Natural killer cell (primary cell): ENCODE measurements around the gene SLC10A6. TPM values are rescaled to one million over a fixed set of nuclear protein-coding genes. Genes with fewer than 3 reads are reported as not detected.

ENCODE experiments used
- ATAC-seq, 3 donors: fragments of 150-1000 bp in 2 of 3; fragments of 200-7000 bp in 1 of 3; cut with Tn5 transposase; 1 replicate in 1 of 3; 2 replicates in 2 of 3; pipeline ENCODE4 v1.10.0; 2021; ENCODE audit warnings: mild to moderate bottlenecking in 2 of 3, moderate library complexity in 2 of 3
- DNase-seq, 2 donors: peaks; one replicate each; pipeline versions ENCODE4 v3.0.0 to v3.0.0-alpha.2; 2013 to 2021; ENCODE audit warnings: mixed read lengths in 1 of 2
- H3K27ac ChIP-seq: one replicate; pipeline ENCODE4 v1.5.1; 2013; ENCODE audit warnings: mild to moderate bottlenecking, low read length
- H3K27me3 ChIP-seq: one replicate; pipeline ENCODE4 v1.6.1; 2013; ENCODE audit warnings: low read length; ENCODE audit not compliant: control insufficient read depth, insufficient read depth
- H3K36me3 ChIP-seq: one replicate; pipeline ENCODE4 v1.6.1; 2013; ENCODE audit warnings: low read length; ENCODE audit not compliant: control insufficient read depth, insufficient read depth
- H3K4me1 ChIP-seq: one replicate; pipeline ENCODE4 v1.6.1; 2013; ENCODE audit warnings: low read length; ENCODE audit not compliant: control insufficient read depth, insufficient read depth
- H3K4me3 ChIP-seq: one replicate; pipeline ENCODE4 v1.5.1; 2013; ENCODE audit warnings: low read length
- H3K9me3 ChIP-seq: one replicate; pipeline ENCODE4 v1.6.1; 2013; ENCODE audit warnings: low read length; ENCODE audit not compliant: control insufficient read depth, insufficient read depth
- H3K27ac Mint-ChIP-seq, 2 donors: one replicate each; pipeline ENCODE4 v1.8.0; 2022; ENCODE audit warnings: mild to moderate bottlenecking in 2 of 2, mixed read lengths in 2 of 2, moderate library complexity in 1 of 2
- H3K27me3 Mint-ChIP-seq, 2 donors: one replicate each; pipeline ENCODE4 v1.8.0; 2022; ENCODE audit warnings: low read depth in 2 of 2, mixed read lengths in 2 of 2
- H3K36me3 Mint-ChIP-seq: one replicate; pipeline ENCODE4 v1.8.0; 2022; ENCODE audit warnings: mixed read lengths
- H3K4me1 Mint-ChIP-seq, 2 donors: one replicate each; pipeline ENCODE4 v1.8.0; 2022; ENCODE audit warnings: mixed read lengths in 2 of 2
- H3K4me3 Mint-ChIP-seq: one replicate; pipeline ENCODE4 v1.8.0; 2022; ENCODE audit warnings: mild to moderate bottlenecking, moderate library complexity, mixed read lengths
- H3K9me3 Mint-ChIP-seq, 2 donors: one replicate each; pipeline ENCODE4 v1.8.0; 2022; ENCODE audit warnings: mixed read lengths in 2 of 2
- CTCF ChIP-seq: fragments of 200-600 bp; IDR thresholded peaks from one replicate; pipeline ENCODE4 v1.8.0; 2022; ENCODE audit warnings: antibody characterized with exemption
- WGBS: methylation state at CpG from one replicate; pipeline ENCODE4 v1.1.7; 2013; ENCODE audit warnings: missing lambda C conversion rate; ENCODE audit not compliant: insufficient coverage; 5-methylcytosine and 5-hydroxymethylcytosine counted together
- intact Hi-C: fragments of 100-400 bp; cut with micrococcal nuclease; formaldehyde crosslinking; loops from one replicate; pipeline ENCODE4 v1.14.2; 2022
- total RNA-seq, 4 donors: library from RNA; stranded (reverse); fragments of 120-200 nt in 1 of 4; gene quantifications; one replicate each; pipeline versions ENCODE4 v1.2.3 to v1.2.4, GENCODE V29; 2013 to 2022

The SLC10A6 gene
- total RNA-seq, 3 donors from 2014 or later (not counting 1 experiment from before 2014, with no cell fraction given) = not detected

- no peak overlapping the region for H3K4me3 ChIP-seq
- H3K36me3 ChIP-seq = no peaks in the 10 kb centered on the region
- DNase-seq = no peak
- H3K27ac Mint-ChIP-seq = no peak overlapping the region
- ATAC-seq = no peak
- H3K27ac ChIP-seq = no peak overlapping the region
- no peaks in the 10 kb centered on the region for H3K4me1 Mint-ChIP-seq
- intact Hi-C loops = no loop called here
- H3K27me3 ChIP-seq = no peaks in the 10 kb centered on the region
- H3K4me3 Mint-ChIP-seq = no peak overlapping the region
- H3K4me1 ChIP-seq = no peaks in the 10 kb centered on the region
- peaks cover 0 to 5% of the 10 kb centered on the region in 2 donors for H3K27me3 Mint-ChIP-seq
- no peaks in the 10 kb centered on the region for H3K9me3 ChIP-seq
- no peaks in the 10 kb centered on the region for H3K36me3 Mint-ChIP-seq
- WGBS = 100% methylated on average over 1 of the region's 1 CpG
- H3K9me3 Mint-ChIP-seq = no peaks in the 10 kb centered on the region
- TF ChIP-seq CTCF = no peak
Observed at GRCh38 chr4:86840858-86841257, 8.3 kb downstream of the SLC10A6 start.

DNA sequence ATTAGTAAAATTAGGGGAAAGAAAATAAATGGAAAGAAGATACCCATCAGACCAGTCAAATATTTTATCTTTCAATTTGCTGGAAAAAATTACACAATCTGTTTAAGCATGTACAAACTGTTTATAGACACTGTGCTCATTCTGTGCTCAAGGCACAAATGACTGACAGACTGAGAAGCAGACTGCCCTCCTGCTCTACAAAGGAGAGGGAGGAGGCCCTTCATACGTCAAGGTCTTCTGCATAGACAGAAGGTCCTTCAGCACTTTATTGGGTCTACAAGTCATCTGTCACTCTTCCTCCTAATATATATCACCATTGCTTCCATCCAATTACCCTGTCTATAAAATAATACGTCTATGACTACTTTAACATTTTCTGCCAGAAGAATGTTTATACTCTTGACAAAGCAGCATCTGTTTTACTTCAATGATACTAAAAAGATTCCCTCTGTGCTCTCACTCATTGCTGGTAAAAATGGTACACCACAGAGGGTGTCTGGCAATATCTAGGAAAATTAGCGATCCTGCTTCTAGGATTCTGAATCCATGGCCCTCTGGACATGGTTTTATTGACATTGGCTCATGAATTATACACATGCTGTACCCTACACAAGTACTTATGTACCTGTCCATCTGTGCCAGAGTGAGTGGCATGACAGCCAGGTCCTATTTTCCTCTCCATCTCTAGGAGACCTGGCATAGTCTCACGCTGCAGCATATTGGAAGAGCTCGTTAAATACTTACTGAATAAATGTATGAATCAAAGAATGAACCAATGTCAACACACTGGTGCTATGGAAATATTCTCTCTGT lies 11.3 kb downstream of the SLC10A6 start:
- H3K36me3 Mint-ChIP-seq = no peaks in the 10 kb centered on the region
- no peak for ATAC-seq
- intact Hi-C loops = no loop called here
- no peak for DNase-seq
- Histone ChIP-seq H3K4me1 (no peaks in the 10 kb centered on the region), H3K36me3 (no peaks in the 10 kb centered on the region), H3K9me3 (no peaks in the 10 kb centered on the region), H3K4me3 (no peak overlapping the region), H3K27ac (no peak overlapping the region), H3K27me3 (no peaks in the 10 kb centered on the region)
- no peak overlapping the region for H3K4me3 Mint-ChIP-seq
- H3K4me1 Mint-ChIP-seq = no peaks in the 10 kb centered on the region
- no peak overlapping the region for H3K27ac Mint-ChIP-seq
- TF ChIP-seq CTCF = no peak
- H3K27me3 Mint-ChIP-seq = peaks cover 0 to 2% of the 10 kb centered on the region in 2 donors
- 82% methylated on average over 4 of the region's 5 CpGs for WGBS
- no peaks in the 10 kb centered on the region for H3K9me3 Mint-ChIP-seq

GRCh38 chr4:86835677-86836076 lies 13.5 kb downstream of the SLC10A6 start:
- no peaks in the 10 kb centered on the region for H3K36me3 Mint-ChIP-seq
- H3K4me3 ChIP-seq = no peak overlapping the region
- no peak overlapping the region for H3K27ac Mint-ChIP-seq
- H3K27me3 Mint-ChIP-seq = peaks cover 0 to 2% of the 10 kb centered on the region in 2 donors
- H3K27ac ChIP-seq = no peak overlapping the region
- ATAC-seq = no peak
- no peak for TF ChIP-seq CTCF
- H3K27me3 ChIP-seq = no peaks in the 10 kb centered on the region
- WGBS = 44% methylated on average over 3 of the region's 3 CpGs
- H3K9me3 ChIP-seq = no peaks in the 10 kb centered on the region
- no peak for DNase-seq
- H3K36me3 ChIP-seq = no peaks in the 10 kb centered on the region
- no peak overlapping the region for H3K4me3 Mint-ChIP-seq
- H3K9me3 Mint-ChIP-seq = no peaks in the 10 kb centered on the region
- H3K4me1 ChIP-seq = no peaks in the 10 kb centered on the region
- intact Hi-C loops = no loop called here
- H3K4me1 Mint-ChIP-seq = no peaks in the 10 kb centered on the region

GRCh38 chr4:86834901-86835300 lies 14.3 kb downstream of the SLC10A6 start:
- TF ChIP-seq CTCF = no peak
- 71% methylated on average over 3 of the region's 3 CpGs for WGBS
- H3K36me3 Mint-ChIP-seq = no peaks in the 10 kb centered on the region

More at GRCh38 chr4:86834901-86835300, 14.3 kb downstream of the SLC10A6 start:
- no peaks in the 10 kb centered on the region for H3K4me1 ChIP-seq
- H3K27me3 Mint-ChIP-seq = peaks cover 0 to 2% of the 10 kb centered on the region in 2 donors
- H3K4me3 ChIP-seq = no peak overlapping the region
- H3K9me3 ChIP-seq = no peaks in the 10 kb centered on the region
- H3K36me3 ChIP-seq = no peaks in the 10 kb centered on the region
- H3K4me3 Mint-ChIP-seq = no peak overlapping the region
- no peak for DNase-seq
- no peaks in the 10 kb centered on the region for H3K9me3 Mint-ChIP-seq
- H3K27ac Mint-ChIP-seq = no peak overlapping the region
- intact Hi-C loops = no loop called here
- H3K4me1 Mint-ChIP-seq = no peaks in the 10 kb centered on the region
- no peaks in the 10 kb centered on the region for H3K27me3 ChIP-seq
- no peak for ATAC-seq
- no peak overlapping the region for H3K27ac ChIP-seq
